ENCODE data around the gene MPPE1.

The MPPE1 gene

GRCh38 chr18:11908182-11909060 is at the start of gene MPPE1:
Gene MPPE1, minus strand, starts transcription at chr18:11908317. Its CDS starts 11,053 bp downstream, at chr18:11897264.
- TF ChIP-seq CTCF (IDR thresholded peaks at IDR 0.05; ENCODE audit: low read depth, low read length) = no peak; the same call in 1 of the 2 replicates
- peak; percentile 66 for DNase-seq (ENCODE audit: extremely low read depth, low read depth)

- no peak for TF ChIP-seq CTCF (IDR thresholded peaks at IDR 0.05; ENCODE audit: low read depth, low read length)
- DNase-seq (ENCODE audit: extremely low read depth, low read depth) = no peak
These were observed 49.5 kb upstream of the MPPE1 start for GRCh38 chr18:11957636-11958035.

- no peak for DNase-seq (ENCODE audit: extremely low read depth, low read depth)
- no peak for TF ChIP-seq CTCF (IDR thresholded peaks at IDR 0.05; ENCODE audit: low read depth, low read length)
These were observed 48.5 kb upstream of the MPPE1 start for GRCh38 chr18:11956371-11957308.

GRCh38 chr18:11955239-11956029 is 47.3 kb upstream of the MPPE1 start:
- no peak for TF ChIP-seq CTCF (IDR thresholded peaks at IDR 0.05; ENCODE audit: low read depth, low read length)
- DNase-seq (ENCODE audit: extremely low read depth, low read depth) = no peak

- TF ChIP-seq CTCF (IDR thresholded peaks at IDR 0.05; ENCODE audit: low read depth, low read length) = no peak
- no peak for DNase-seq (ENCODE audit: extremely low read depth, low read depth)
These were observed 45.0 kb upstream of the MPPE1 start for GRCh38 chr18:11953113-11953512.

- DNase-seq (ENCODE audit: extremely low read depth, low read depth) = no peak
- TF ChIP-seq CTCF (IDR thresholded peaks at IDR 0.05; ENCODE audit: low read depth, low read length) = no peak
These were observed 43.3 kb upstream of the MPPE1 start for GRCh38 chr18:11951390-11951851.

Measured in AG09319 (cell line).